ENCODE measurements around the gene SMIM23.

GRCh38 chr5:171830686-171831085 is 45.1 kb downstream of the SMIM23 start:
- TF ChIP-seq DPF2 (CRISPR knock-in tag; IDR thresholded peaks at IDR 0.05; ENCODE audit: borderline replicate concordance, low read depth) (no peak), REST (IDR thresholded peaks at IDR 0.05; ENCODE audit: borderline replicate concordance in 1 of 2, low read depth in 1 of 2, low read length in 2 of 2) (no peak), ZNF138 (CRISPR knock-in tag; IDR thresholded peaks at IDR 0.05; ENCODE audit: low read depth) (no peak), HNF1A (IDR thresholded peaks at IDR 0.05; ENCODE audit: low read depth) (no peak), HNF1A (CRISPR knock-in tag; IDR thresholded peaks at IDR 0.05; ENCODE audit: borderline replicate concordance) (no peak), ZFP90 (CRISPR knock-in tag; IDR thresholded peaks at IDR 0.05; ENCODE audit: borderline replicate concordance) (no peak), CEBPB (IDR thresholded peaks at IDR 0.05; ENCODE audit: borderline replicate concordance, low read depth, low read length) (no peak), ZFP91 (CRISPR knock-in tag; IDR thresholded peaks at IDR 0.05; ENCODE audit: borderline replicate concordance) (no peak), POLR2A (IDR thresholded peaks at IDR 0.05; ENCODE audit: insufficient read depth in 1 of 2, low read depth in 2 of 2, low read length in 2 of 2) (no peak), ZNF292 (CRISPR knock-in tag; IDR thresholded peaks at IDR 0.05; ENCODE audit: borderline replicate concordance, low read depth) (no peak)
